ENCODE measurements around the gene RPEL1. TPM values are rescaled to one million over a fixed set of nuclear protein-coding genes. Genes with fewer than 3 reads are reported as not detected.
"Not testable (repeated sequence)": the region's sequence is repeated elsewhere in the genome, so short reads cannot be mapped to it uniquely, and the experiment has no call there.

The RPEL1 gene
- total RNA-seq, 5 donors from 2014 or later (not counting 1 experiment from before 2014, with no cell fraction given) = not detected

- no peak overlapping the region for H3K4me3 Mint-ChIP-seq
- DNase-seq (no peak), ATAC-seq (replicated peaks in 1 of 4) (no peak)
- no peaks in the 10 kb centered on the region for H3K36me3 ChIP-seq (ENCODE audit: control insufficient read depth in 2 of 2, extremely low read depth in 1 of 2, insufficient read depth in 1 of 2, low read length in 1 of 2)
- ChIA-PET POLR2A (no interaction called here), CTCF (no interaction called here)
- no peaks in the 10 kb centered on the region for H3K4me1 ChIP-seq (ENCODE audit: control insufficient read depth in 1 of 2, extremely low read depth in 1 of 2, insufficient read depth in 2 of 2, low read length in 2 of 2)
- no peaks in the 10 kb centered on the region for H3K4me1 Mint-ChIP-seq
- H3K27me3 ChIP-seq (replicated peaks in 1 of 2; ENCODE audit: control insufficient read depth in 2 of 2, extremely low read depth in 1 of 2, insufficient read depth in 2 of 2, low read length in 1 of 2) = peaks cover 0 to 11% of the 10 kb centered on the region in 2 experiments
- H3K27ac ChIP-seq (ENCODE audit: low read length) = no peak overlapping the region
- H3K36me3 Mint-ChIP-seq = peaks cover 9% of the 10 kb centered on the region
- peaks cover 3 to 19% (median 7%) of the 10 kb centered on the region in 3 donors for H3K9me3 Mint-ChIP-seq
- peaks cover 24 to 25% of the 10 kb centered on the region in 2 donors for H3K27me3 Mint-ChIP-seq
- no peaks in the 10 kb centered on the region for H3K9me3 ChIP-seq
- peak overlapping the region in 1 of 2 donors; percentile 43 for H3K27ac Mint-ChIP-seq
- H3K4me3 ChIP-seq (ENCODE audit: control insufficient read depth in 1 of 2, extremely low read depth in 1 of 2, low read length in 1 of 2) = no peak overlapping the region
Measured at GRCh38 chr10:103257812-103258211, 12.1 kb downstream of the RPEL1 start.

DNA sequence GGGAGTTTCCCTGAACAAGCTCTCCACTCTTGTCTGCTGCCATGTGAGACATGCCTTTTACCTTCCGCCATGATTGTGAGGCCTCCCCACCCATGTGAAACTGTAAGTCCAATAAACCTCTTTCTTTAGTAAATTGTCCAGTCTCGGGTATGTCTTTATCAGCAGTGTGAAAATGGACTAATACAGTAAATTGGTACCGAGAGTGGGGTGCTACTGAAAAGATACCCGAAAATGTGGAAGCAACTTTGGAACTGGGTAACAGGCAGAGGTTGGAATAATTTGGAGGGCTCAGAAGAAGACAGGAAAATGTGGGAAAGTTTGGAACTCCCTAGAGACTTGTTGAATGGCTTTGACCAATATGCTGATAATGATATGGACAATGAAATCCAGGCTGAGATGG, 13.2 kb downstream of the RPEL1 start:
- H3K36me3 Mint-ChIP-seq; H3K36me3 ChIP-seq (ENCODE audit: control insufficient read depth in 2 of 2, extremely low read depth in 1 of 2, insufficient read depth in 1 of 2, low read length in 1 of 2); H3K4me3 ChIP-seq (ENCODE audit: control insufficient read depth in 1 of 2, extremely low read depth in 1 of 2, low read length in 1 of 2); CTCF ChIA-PET; H3K9me3 ChIP-seq; POLR2A ChIA-PET; H3K4me1 ChIP-seq (ENCODE audit: control insufficient read depth in 1 of 2, extremely low read depth in 1 of 2, insufficient read depth in 2 of 2, low read length in 2 of 2); H3K27ac ChIP-seq (ENCODE audit: low read length); DNase-seq; H3K4me1 Mint-ChIP-seq; ATAC-seq (replicated peaks in 1 of 4); H3K4me3 Mint-ChIP-seq; H3K27ac Mint-ChIP-seq: not testable (repeated sequence)
- WGBS (ENCODE audit: insufficient coverage) = 89% methylated on average over 3 of the region's 4 CpGs
- Mint-ChIP-seq H3K9me3 (peaks cover 3 to 19% (median 7%) of the 10 kb centered on the region in 3 donors), H3K27me3 (peaks cover 34 to 36% of the 10 kb centered on the region in 2 donors)
- peaks cover 2 to 11% of the 10 kb centered on the region in 2 experiments for H3K27me3 ChIP-seq (replicated peaks in 1 of 2; ENCODE audit: control insufficient read depth in 2 of 2, extremely low read depth in 1 of 2, insufficient read depth in 2 of 2, low read length in 1 of 2)

- Mint-ChIP-seq H3K27ac (no peak overlapping the region), H3K36me3 (peaks cover 9% of the 10 kb centered on the region), H3K9me3 (peaks cover 3 to 19% (median 7%) of the 10 kb centered on the region in 3 donors), H3K4me1 (no peaks in the 10 kb centered on the region), H3K4me3 (no peak overlapping the region), H3K27me3 (peaks cover 39 to 43% of the 10 kb centered on the region in 2 donors)
- ATAC-seq (replicated peaks in 1 of 4) = no peak
- CTCF ChIA-PET = no interaction called here
- peaks cover 2 to 14% of the 10 kb centered on the region in 2 experiments for H3K27me3 ChIP-seq (replicated peaks in 1 of 2; ENCODE audit: control insufficient read depth in 2 of 2, extremely low read depth in 1 of 2, insufficient read depth in 2 of 2, low read length in 1 of 2)
- no peaks in the 10 kb centered on the region for H3K4me1 ChIP-seq (ENCODE audit: control insufficient read depth in 1 of 2, extremely low read depth in 1 of 2, insufficient read depth in 2 of 2, low read length in 2 of 2)
- H3K4me3 ChIP-seq (ENCODE audit: control insufficient read depth in 1 of 2, extremely low read depth in 1 of 2, low read length in 1 of 2) = no peak overlapping the region
- POLR2A ChIA-PET = no interaction called here
- DNase-seq = no peak
- no peak overlapping the region for H3K27ac ChIP-seq (ENCODE audit: low read length)
- H3K36me3 ChIP-seq (ENCODE audit: control insufficient read depth in 2 of 2, extremely low read depth in 1 of 2, insufficient read depth in 1 of 2, low read length in 1 of 2) = no peaks in the 10 kb centered on the region
- no peaks in the 10 kb centered on the region for H3K9me3 ChIP-seq
- WGBS (ENCODE audit: insufficient coverage) = 67% methylated on average over 3 of the region's 5 CpGs
Measured at GRCh38 chr10:103259989-103260388, 14.3 kb downstream of the RPEL1 start.

DNA sequence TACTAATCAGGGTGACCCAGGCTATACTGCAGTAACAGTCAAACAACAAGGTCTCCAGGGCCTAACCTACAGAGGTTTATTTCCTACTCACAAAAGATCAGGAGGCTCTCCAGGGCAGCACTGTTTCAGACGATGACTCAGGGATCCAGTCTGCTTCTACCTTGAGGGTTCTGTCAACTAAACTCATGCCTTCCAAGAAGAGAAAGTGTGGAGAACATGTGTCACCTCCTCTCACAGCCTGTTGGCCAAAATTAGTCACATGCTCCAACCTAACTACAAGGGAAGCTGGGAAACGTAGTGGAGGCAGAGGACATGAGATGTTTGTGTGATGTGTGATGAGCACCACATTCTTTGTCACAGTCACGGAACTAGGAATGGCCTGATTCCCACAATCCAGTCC, 16.5 kb downstream of the RPEL1 start:
- peaks cover 9% of the 10 kb centered on the region for H3K36me3 Mint-ChIP-seq
- Histone ChIP-seq H3K36me3 (ENCODE audit: control insufficient read depth in 2 of 2, extremely low read depth in 1 of 2, insufficient read depth in 1 of 2, low read length in 1 of 2) (no peaks in the 10 kb centered on the region), H3K4me3 (ENCODE audit: control insufficient read depth in 1 of 2, extremely low read depth in 1 of 2, low read length in 1 of 2) (no peak overlapping the region), H3K27ac (ENCODE audit: low read length) (no peak overlapping the region), H3K27me3 (replicated peaks in 1 of 2; ENCODE audit: control insufficient read depth in 2 of 2, extremely low read depth in 1 of 2, insufficient read depth in 2 of 2, low read length in 1 of 2) (peaks cover 4 to 30% of the 10 kb centered on the region in 2 experiments), H3K9me3 (no peaks in the 10 kb centered on the region), H3K4me1 (ENCODE audit: control insufficient read depth in 1 of 2, extremely low read depth in 1 of 2, insufficient read depth in 2 of 2, low read length in 2 of 2) (no peaks in the 10 kb centered on the region)
- H3K4me1 Mint-ChIP-seq = no peaks in the 10 kb centered on the region
- H3K27ac Mint-ChIP-seq = no peak overlapping the region
- H3K4me3 Mint-ChIP-seq = no peak overlapping the region
- ChIA-PET POLR2A (no interaction called here), CTCF (no interaction called here)
- H3K9me3 Mint-ChIP-seq = peaks cover 3 to 19% (median 7%) of the 10 kb centered on the region in 3 donors
- DNase-seq (no peak), ATAC-seq (replicated peaks in 1 of 4) (no peak)
- WGBS (ENCODE audit: insufficient coverage) = no CpG with 5 or more reads among the region's 3 CpGs
- H3K27me3 Mint-ChIP-seq = peaks cover 53 to 60% of the 10 kb centered on the region in 2 donors

DNA sequence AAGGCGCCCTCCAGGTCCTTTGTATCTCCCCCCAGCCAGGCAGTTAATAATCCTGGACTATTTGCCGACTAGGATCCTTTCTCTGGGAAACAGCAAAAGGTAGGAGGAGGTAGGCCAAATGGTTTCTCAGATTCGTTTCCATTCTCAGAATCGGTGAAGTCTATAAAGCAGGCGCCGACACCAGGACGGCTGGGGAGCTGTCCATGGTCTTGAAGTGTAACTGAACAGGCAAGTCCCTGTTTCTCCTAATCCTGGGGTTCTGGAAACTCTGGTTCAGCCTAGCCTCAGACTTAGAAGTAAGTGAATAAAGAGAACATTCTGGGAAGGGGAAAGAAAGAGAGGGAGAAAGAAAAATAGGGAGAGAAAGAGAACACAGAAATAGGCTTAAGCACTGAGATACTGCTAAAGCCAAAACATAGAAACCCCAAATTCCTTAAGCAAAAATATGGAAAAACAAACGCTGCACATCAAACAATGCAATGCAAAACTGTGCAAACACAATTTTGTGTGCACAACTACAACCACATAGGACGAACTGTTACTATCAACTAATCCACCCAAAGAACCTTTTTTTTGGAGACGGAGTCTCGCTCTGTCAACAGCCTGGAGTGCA, 20.1 kb downstream of the RPEL1 start:
- no peak overlapping the region for H3K27ac Mint-ChIP-seq
- Histone ChIP-seq H3K4me3 (ENCODE audit: control insufficient read depth in 1 of 2, extremely low read depth in 1 of 2, low read length in 1 of 2) (no peak overlapping the region), H3K9me3 (no peaks in the 10 kb centered on the region), H3K27ac (ENCODE audit: low read length) (no peak overlapping the region), H3K36me3 (ENCODE audit: control insufficient read depth in 2 of 2, extremely low read depth in 1 of 2, insufficient read depth in 1 of 2, low read length in 1 of 2) (no peaks in the 10 kb centered on the region), H3K27me3 (replicated peaks in 1 of 2; ENCODE audit: control insufficient read depth in 2 of 2, extremely low read depth in 1 of 2, insufficient read depth in 2 of 2, low read length in 1 of 2) (peaks cover 4 to 32% of the 10 kb centered on the region in 2 experiments), H3K4me1 (ENCODE audit: control insufficient read depth in 1 of 2, extremely low read depth in 1 of 2, insufficient read depth in 2 of 2, low read length in 2 of 2) (no peaks in the 10 kb centered on the region)
- no peak for ATAC-seq (replicated peaks in 1 of 4)
- H3K4me3 Mint-ChIP-seq = no peak overlapping the region
- DNase-seq = peak in 20 of 35 experiments; percentile 8 to 51 (median 21)
- H3K9me3 Mint-ChIP-seq = peaks cover 0 to 8% (median 4%) of the 10 kb centered on the region in 3 donors
- ChIA-PET CTCF (no interaction called here), POLR2A (no interaction called here)
- no peaks in the 10 kb centered on the region for H3K4me1 Mint-ChIP-seq
- 28% methylated on average over 9 of the region's 11 CpGs for WGBS (ENCODE audit: insufficient coverage)
- peaks cover 46 to 59% of the 10 kb centered on the region in 2 donors for H3K27me3 Mint-ChIP-seq
- H3K36me3 Mint-ChIP-seq = no peaks in the 10 kb centered on the region

- H3K27ac ChIP-seq (ENCODE audit: low read length) = no peak overlapping the region
- no peaks in the 10 kb centered on the region for H3K9me3 Mint-ChIP-seq
- ATAC-seq (replicated peaks in 1 of 4) (no peak), DNase-seq (no peak)
- POLR2A ChIA-PET = no interaction called here
- peaks cover 2 to 14% of the 10 kb centered on the region in 2 experiments for H3K4me1 ChIP-seq (ENCODE audit: control insufficient read depth in 1 of 2, extremely low read depth in 1 of 2, insufficient read depth in 2 of 2, low read length in 2 of 2)
- H3K4me1 Mint-ChIP-seq = peaks cover 5 to 7% (median 5%) of the 10 kb centered on the region in 3 donors
- H3K4me3 ChIP-seq (ENCODE audit: control insufficient read depth in 1 of 2, extremely low read depth in 1 of 2, low read length in 1 of 2) = no peak overlapping the region
- H3K27me3 Mint-ChIP-seq = peaks cover 31 to 50% of the 10 kb centered on the region in 2 donors
- no peaks in the 10 kb centered on the region for H3K36me3 Mint-ChIP-seq
- H3K4me3 Mint-ChIP-seq = no peak overlapping the region
- CTCF ChIA-PET = interaction anchor here in 1 of 2 donors (0.6 kb wide), 1 partner anchor 58 kb away, joined by 8 read pairs; no protein-coding TSS in a partner anchor
- no peak overlapping the region for H3K27ac Mint-ChIP-seq
- 67% methylated on average over 3 of the region's 4 CpGs for WGBS (ENCODE audit: insufficient coverage)
- peaks cover 2 to 40% of the 10 kb centered on the region in 2 experiments for H3K27me3 ChIP-seq (replicated peaks in 1 of 2; ENCODE audit: control insufficient read depth in 2 of 2, extremely low read depth in 1 of 2, insufficient read depth in 2 of 2, low read length in 1 of 2)
- no peaks in the 10 kb centered on the region for H3K9me3 ChIP-seq
- H3K36me3 ChIP-seq (ENCODE audit: control insufficient read depth in 2 of 2, extremely low read depth in 1 of 2, insufficient read depth in 1 of 2, low read length in 1 of 2) = no peaks in the 10 kb centered on the region
Measured at GRCh38 chr10:103273041-103273441, 27.4 kb downstream of the RPEL1 start.

Data from T-cell (primary cell).